HG03520 (cell line): ENCODE data around the gene DSCAM.

Source experiments
- ATAC-seq: cut with Tn5 transposase; IDR thresholded peaks from one replicate; pipeline ENCODE4 v1.9.1; 2021; ENCODE audit warnings: mild to moderate bottlenecking, moderate library complexity; ENCODE audit not compliant: unreplicated experiment

The DSCAM gene

DNA sequence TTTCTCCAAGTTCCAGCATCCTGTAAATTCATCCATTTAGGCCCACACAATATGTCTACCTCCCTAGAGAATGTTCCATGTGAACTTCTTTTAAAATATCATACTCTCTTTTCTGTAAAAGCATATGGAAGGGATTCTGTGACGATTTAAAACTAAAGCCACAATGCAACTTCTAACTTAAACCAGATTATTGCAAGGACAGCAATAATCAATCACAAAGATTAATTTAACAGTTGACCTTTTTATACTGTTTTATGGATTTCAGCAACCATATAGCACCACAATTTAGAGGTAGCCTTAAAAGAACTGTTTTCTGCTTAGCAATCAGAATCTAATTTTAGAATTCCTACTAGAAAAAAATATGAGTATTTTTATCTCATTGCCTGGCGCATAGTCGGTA lies 58.3 kb downstream of the DSCAM start:
- ATAC-seq = no peak

- ATAC-seq = no peak
Observed at GRCh38 chr21:40783404-40783803, 63.6 kb downstream of the DSCAM start.

DNA sequence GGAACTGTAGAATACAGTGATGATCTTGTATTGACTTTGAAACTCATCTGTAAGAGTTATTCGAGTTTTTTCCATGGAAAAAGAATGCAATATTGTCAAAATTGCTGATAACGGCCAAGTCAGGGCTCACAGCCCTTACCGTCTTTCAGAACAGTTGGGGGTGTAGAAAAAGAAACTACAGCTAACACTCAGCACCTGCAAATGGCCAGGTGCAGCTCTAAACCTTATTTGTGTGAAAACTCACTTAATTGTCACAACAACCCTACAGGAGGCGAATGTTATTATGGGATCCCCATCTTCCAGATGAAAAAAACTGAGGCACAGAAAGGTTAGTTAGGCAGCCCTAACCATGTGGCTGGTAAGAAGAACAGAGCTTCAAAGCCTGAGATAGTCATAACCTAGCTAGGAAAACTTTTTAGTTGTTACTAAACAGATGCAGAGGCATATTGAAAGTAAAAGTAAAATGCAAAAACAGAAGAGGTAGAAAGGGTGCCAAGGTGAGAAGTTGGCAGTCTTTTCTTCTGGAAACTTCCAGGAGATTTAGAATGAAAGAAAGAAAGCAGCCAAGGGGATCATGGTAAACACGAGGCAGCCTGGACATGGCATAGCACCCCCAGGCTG lies 76.4 kb downstream of the DSCAM start:
- ATAC-seq = no peak

GRCh38 chr21:40769231-40769630 lies 77.7 kb downstream of the DSCAM start:
- no peak for ATAC-seq

- ATAC-seq = no peak
Observed at GRCh38 chr21:40768056-40768455, 78.9 kb downstream of the DSCAM start.

GRCh38 chr21:40766381-40766780 lies 80.6 kb downstream of the DSCAM start:
- ATAC-seq = no peak

GRCh38 chr21:40765811-40766210 lies 81.1 kb downstream of the DSCAM start:
- no peak for ATAC-seq

GRCh38 chr21:40760821-40761220 lies 86.1 kb downstream of the DSCAM start:
- ATAC-seq = no peak

GRCh38 chr21:40759061-40759460 lies 87.9 kb downstream of the DSCAM start:
- ATAC-seq = no peak

- ATAC-seq = no peak
Observed at GRCh38 chr21:40757366-40757765, 89.6 kb downstream of the DSCAM start.

- ATAC-seq = no peak
Observed at GRCh38 chr21:40754466-40754865, 92.5 kb downstream of the DSCAM start.

- no peak for ATAC-seq
Observed at GRCh38 chr21:40753756-40754155, 93.2 kb downstream of the DSCAM start.

- no peak for ATAC-seq
Observed at GRCh38 chr21:40752125-40752524, 94.8 kb downstream of the DSCAM start.

DNA sequence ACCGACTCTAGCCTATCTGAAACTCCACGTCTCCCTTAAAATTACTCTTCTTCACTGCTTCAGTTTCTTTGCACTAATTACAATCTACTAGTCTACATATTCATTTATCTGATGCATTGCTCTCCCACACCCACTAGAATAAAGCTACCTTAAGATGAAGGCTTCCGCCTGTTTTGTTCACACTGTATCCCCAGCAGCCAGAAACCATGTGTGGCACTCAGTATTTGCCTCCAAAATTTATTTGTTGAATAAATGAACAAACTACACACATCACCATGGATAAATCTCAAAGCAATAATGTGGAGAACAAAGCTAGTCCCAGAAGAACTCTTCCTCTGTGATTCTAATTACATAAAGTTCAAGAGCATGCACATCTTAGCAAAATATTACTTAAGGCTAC lies 95.7 kb downstream of the DSCAM start:
- no peak for ATAC-seq

- ATAC-seq = no peak
Observed at GRCh38 chr21:40736145-40736544, 110.8 kb downstream of the DSCAM start.

DNA sequence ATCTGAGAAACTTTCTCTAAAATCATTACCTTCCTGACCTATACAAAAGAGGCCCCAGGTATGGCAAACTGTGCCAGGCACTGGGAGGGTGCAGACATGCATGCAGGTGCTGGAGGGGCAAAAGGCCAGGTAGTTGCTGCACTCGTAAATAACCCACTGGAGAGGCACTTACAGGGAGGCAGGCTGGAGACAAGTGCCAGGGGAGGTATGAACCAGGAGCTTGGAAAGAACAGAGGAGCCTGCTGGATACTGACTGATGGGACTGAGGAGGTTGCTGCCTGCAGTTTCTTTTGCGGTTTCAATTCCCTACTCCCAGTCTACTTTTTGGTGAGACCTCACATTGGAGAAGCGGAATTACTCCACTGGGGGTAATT lies 113.9 kb downstream of the DSCAM start:
- no peak for ATAC-seq

DNA sequence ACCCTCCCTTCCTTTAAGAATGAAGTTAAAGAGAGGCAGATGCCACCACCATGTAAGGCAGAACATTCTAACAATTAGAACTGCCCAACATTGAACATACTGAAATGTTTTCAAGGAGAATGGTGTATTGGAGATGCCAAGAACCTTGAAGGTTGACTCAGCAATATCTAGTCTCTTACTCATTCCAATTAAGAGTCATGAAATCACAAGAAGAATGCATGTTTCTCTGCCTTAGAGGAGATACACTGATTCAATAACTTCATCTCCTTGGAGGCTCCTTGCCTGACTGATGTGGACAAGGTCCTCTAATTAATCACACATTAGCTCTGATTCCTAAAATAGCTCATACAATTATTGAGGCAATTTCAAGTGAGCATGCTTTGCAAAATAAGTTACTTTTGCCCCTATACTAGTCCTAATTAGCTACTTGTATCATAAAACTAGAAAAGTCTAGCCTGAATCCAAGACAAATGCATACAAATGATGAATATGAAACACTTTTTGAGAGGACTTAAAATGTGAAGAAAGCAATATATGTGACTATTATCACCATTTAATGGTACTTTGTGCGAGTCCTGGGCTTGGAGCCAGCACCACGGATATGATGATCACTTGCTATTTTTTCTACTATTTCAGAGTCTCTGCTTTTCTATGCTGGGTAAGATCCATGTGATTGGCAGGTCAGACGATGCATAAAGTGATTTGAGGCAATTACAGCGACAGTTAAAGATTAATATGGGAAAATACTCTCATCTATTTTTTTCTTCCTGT lies 114.5 kb downstream of the DSCAM start:
- no peak for ATAC-seq

GRCh38 chr21:40731206-40731605 lies 115.8 kb downstream of the DSCAM start:
- no peak for ATAC-seq

DNA sequence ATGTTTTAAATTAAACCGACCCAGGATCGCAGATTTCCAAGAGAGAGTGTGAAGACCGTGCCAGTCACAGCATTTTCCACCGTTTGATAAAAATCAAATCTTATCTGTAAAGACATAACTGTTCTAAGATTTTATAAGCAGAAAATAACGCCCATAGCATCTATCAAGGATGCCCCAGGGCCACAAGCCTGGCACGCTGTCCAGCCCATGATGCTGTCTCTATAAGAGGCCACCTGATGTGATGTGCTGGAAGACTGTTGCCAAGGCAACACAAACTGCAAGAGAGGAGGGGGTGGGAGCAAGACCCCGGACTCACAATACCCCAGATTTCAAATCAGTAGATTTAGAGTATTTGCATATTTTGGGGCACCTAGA lies 116.5 kb downstream of the DSCAM start:
- no peak for ATAC-seq

GRCh38 chr21:40729761-40730425 lies 117.1 kb downstream of the DSCAM start:
- no peak for ATAC-seq

- no peak for ATAC-seq
Observed at GRCh38 chr21:40723966-40724365, 123.0 kb downstream of the DSCAM start.

DNA sequence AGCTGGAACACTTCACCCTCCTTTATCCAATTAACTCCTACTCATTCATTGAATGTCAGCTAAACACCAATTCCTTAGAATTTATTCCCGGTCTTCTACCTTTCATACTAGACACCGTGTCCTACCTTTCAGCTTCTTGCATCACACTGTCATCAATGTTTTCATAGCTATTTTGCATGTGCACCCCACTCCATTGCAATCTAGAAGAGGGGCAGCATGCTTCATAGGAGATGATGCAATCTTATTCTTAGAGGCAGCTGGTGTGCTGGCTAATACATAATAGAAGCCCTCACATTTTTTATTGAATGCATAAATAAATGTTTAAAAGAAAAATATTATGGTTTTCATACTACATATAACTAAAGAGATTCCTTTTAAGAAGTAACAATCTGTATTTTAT lies 123.6 kb downstream of the DSCAM start:
- ATAC-seq = no peak
